HG02759 (cell line): Measurements from ENCODE around the gene GPR26.

Experiments
- ATAC-seq: cut with Tn5 transposase; IDR thresholded peaks from one replicate; pipeline ENCODE4 v1.9.1; 2021; ENCODE audit warnings: mild to moderate bottlenecking, moderate library complexity; ENCODE audit not compliant: unreplicated experiment

The GPR26 gene, protein sequence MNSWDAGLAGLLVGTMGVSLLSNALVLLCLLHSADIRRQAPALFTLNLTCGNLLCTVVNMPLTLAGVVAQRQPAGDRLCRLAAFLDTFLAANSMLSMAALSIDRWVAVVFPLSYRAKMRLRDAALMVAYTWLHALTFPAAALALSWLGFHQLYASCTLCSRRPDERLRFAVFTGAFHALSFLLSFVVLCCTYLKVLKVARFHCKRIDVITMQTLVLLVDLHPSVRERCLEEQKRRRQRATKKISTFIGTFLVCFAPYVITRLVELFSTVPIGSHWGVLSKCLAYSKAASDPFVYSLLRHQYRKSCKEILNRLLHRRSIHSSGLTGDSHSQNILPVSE

DNA sequence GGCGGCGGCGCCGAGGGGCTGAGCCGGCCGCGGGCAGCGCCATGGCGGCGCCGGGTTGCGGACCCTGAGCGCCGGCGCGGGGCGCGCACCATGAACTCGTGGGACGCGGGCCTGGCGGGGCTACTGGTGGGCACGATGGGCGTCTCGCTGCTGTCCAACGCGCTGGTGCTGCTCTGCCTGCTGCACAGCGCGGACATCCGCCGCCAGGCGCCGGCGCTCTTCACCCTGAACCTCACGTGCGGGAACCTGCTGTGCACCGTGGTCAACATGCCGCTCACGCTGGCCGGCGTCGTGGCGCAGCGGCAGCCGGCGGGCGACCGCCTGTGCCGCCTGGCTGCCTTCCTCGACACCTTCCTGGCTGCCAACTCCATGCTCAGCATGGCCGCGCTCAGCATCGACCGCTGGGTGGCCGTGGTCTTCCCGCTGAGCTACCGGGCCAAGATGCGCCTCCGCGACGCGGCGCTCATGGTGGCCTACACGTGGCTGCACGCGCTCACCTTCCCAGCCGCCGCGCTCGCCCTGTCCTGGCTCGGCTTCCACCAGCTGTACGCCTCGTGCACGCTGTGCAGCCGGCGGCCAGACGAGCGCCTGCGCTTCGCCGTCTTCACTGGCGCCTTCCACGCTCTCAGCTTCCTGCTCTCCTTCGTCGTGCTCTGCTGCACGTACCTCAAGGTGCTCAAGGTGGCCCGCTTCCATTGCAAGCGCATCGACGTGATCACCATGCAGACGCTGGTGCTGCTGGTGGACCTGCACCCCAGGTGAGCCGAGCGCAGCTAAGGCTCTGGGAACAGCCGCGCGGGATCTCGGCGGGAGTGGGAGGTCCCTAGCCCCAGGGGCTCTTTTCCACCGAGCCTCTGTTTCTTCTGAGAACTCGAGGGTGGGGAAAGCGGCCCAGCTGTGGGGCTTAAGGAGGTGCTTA is at the start of gene GPR26:
TSS of gene GPR26 (plus strand) at position 38 of the 919 bp plus-strand sequence. CDS start at position 91, 53 bp downstream.
- no peak for ATAC-seq

GRCh38 chr10:123618224-123618623 is 47.9 kb upstream of the GPR26 start:
- no peak for ATAC-seq

DNA sequence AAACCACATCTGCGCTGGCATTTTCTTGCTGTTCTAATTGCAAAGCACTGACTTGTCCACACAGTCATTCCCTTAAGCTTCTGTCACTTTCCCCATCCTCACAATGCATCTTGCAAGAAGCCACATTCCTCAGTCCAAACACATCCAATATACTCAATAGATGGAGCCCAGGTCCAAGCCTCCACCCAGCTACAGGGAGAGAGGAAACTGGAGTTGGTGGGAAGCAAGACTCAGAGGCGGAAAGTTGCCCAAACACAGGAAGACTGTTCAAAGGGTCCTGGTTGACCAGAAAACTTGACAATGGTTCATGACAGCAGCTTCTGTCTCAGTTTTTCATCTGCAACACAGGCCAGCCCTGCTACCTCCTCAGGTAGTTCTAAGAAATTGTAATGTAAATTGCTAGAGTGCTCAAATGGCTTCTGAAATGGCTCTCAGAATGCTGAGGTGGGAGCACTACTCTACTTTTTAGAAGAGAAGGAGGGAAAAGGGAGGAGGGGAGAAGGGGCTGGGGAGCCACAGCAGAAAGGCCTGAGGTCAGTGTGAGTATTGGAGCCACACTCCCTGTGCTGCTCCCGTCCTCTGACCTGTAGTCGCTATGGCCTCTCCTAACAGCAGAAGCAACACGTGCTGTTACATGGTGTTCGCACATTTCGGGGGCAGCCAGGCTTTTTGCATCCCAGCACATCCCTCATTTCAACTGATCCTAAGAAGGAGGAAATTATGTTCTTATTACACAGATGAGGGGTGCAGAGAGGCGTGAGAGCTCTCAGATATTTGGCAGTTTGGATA is 46.9 kb upstream of the GPR26 start:
- no peak for ATAC-seq

DNA sequence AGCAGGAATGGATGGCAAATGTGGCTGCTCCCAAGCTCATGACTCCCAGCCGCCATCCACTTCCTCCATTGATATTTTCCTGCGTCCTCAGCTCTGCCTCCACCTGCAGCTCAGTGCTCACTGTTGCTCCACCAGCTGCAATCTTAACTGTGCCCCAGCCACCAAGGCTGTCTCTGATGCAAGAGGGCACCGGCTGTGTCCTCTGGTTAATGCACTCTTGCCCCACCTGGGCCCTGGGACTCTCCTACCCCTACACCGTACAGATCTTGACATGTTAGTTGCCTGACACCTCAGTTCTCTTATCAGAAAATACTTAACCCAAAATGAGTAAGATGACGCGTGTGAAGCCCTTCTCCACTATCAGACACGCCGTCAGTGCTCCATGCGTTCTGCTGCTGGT is 45.5 kb upstream of the GPR26 start:
- no peak for ATAC-seq

DNA sequence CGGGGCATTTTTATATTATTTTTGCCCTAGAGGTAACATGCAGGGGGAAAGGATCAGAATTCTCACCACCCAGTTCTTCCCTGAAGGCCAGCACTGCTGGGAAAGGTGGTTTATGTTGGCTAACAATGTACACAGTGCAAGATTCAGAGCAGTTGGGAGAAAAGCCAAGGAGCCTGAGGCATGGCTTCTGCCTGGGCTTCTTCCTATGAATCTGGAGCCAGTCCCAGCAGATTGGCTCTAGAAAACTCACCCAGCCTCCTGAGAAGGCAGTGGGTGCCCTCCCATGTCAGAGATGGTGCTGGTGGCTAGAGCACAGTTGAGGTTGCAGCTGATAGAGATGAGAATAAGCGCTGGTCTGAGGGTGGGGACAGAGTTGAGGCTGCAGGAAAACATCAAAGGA is 44.7 kb upstream of the GPR26 start:
- ATAC-seq, result no peak

- ATAC-seq, result no peak
Measured at GRCh38 chr10:123621916-123622315, 44.2 kb upstream of the GPR26 start.

DNA sequence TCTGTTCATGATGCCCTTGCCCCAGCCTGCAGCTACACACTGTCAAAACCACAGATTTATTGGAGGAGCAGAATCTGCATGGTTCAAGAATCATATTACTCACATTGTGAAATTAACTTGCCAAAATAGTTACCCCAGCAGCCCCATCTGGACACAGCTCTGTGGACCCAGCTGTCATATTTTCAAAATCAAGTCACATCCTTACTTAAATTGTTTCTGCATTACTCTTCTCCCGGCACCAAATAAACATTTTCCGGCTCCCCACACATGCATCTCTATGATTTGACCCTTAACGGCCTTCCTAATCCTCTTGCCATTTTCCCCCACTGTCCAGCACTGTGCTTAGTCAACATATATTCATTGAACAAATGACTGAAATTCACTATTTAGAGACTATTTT is 43.8 kb upstream of the GPR26 start:
- no peak for ATAC-seq

- ATAC-seq, result no peak
Measured at GRCh38 chr10:123624086-123624485, 42.1 kb upstream of the GPR26 start.

DNA sequence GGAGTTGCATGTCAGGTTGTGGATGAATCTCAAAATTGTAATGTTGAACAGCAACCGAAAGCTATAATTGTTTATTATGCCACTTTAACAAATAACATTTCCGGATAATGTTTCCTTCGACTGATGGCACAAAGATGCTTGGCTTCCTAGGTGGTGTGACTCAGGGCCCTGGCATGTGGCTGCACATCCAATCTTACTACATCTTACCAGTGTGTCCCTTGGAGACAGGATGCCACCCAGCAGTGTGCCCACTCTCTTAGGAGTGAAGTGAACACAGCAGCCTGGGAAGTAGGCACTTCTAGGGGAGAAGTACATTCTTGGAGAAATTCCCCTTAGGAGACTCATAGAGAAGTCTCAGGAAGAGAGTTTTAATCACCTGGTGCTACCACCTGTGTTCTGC is 33.0 kb upstream of the GPR26 start:
- ATAC-seq, result no peak

DNA sequence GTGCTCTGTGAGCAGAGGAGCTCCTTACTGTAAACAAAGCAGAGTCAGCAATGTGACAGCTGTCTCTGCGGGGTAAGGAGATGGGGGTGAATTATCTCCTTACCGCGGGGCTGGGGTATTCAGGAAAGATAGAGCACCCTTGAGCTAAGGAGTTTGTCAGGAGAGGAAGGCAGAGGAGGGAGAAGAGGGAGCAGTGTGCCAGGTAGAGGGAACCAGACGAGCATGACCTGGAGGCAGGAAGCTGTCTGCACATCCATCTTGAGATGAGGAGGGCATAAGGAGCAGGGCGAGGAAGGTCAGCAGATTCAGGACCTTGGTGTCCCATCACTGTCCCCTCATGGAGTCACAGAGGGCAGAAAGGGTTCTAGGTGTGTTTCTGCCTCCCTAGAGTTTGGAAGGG is 32.5 kb upstream of the GPR26 start:
- ATAC-seq, result no peak

DNA sequence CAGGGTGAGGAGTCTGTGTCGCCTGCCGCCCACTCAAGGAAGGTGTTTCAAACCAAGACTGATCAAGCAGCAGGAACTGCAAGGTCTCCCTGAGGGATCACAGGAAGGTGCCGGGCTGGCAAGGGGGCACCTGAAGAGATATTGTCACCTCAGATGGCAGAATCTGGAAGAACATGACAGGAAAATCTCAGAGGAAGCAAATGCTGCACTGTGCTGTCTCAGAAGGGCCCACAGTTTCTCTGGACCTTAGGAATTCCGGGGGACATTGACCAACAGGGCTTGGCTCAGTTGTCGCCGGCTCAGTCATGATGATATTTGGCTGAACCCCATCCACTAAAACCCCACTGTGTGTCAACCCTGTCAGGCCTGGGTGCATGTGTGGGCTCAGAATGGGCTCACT is 31.9 kb upstream of the GPR26 start:
- ATAC-seq, result no peak

GRCh38 chr10:123635131-123635530 is 31.0 kb upstream of the GPR26 start:
- ATAC-seq, result no peak

GRCh38 chr10:123635745-123636144 is 30.4 kb upstream of the GPR26 start:
- ATAC-seq, result no peak

GRCh38 chr10:123636598-123637325 is 29.4 kb upstream of the GPR26 start:
- no peak for ATAC-seq

- ATAC-seq, result no peak
Measured at GRCh38 chr10:123637326-123637880, 28.8 kb upstream of the GPR26 start.

- ATAC-seq, result no peak
Measured at GRCh38 chr10:123639131-123639530, 27.0 kb upstream of the GPR26 start.

- no peak for ATAC-seq
Measured at GRCh38 chr10:123640016-123640535, 26.1 kb upstream of the GPR26 start.

DNA sequence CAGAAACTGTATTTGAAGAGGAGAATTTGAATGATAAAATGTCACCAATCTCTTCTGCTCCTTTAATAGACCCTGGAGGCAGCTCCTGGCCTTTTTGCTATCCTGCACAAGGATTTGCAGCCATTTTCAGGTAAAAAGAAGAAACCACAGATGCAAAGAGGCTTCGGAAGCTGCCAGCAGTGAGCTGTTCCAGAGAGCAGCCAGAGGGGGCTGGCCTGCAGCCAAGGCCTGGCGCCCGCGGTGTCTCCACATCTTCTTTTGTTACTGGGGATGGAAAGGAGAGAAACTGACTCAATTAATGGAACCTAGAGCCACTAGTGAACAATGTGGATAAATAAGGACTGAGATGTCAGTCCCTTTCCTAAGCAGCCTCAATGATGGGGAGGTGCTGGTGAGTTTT is 23.9 kb upstream of the GPR26 start:
- no peak for ATAC-seq

- no peak for ATAC-seq
Measured at GRCh38 chr10:123642697-123643096, 23.5 kb upstream of the GPR26 start.

DNA sequence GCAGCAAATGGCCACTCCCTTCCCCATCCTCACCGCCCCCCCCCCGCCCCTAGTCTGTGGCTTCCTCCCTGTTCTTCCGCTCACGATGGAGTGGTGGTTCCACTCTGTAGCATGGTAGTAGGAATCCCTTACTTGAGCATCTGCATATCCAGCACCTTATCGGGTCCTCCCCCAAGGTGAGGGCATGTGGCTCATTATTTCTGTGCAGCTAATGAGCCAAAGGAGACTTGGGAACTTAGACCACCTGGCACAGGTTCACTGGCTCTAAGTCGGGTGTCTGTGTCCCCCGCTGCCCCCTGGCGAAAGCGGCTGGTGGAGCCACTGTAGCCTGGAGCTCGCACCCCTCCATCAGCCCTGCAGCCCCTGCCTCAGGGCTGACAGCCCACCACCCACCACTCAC is 22.8 kb upstream of the GPR26 start:
- no peak for ATAC-seq
